Measurements from ENCODE around the gene NFKBIA. TPM values are rescaled to one million over a fixed set of nuclear protein-coding genes. Genes with fewer than 3 reads are reported as not detected.

Gene NFKBIA
- total RNA-seq, 4 donors from 2014 or later: 362 to 1,916 (median 456) TPM

DNA sequence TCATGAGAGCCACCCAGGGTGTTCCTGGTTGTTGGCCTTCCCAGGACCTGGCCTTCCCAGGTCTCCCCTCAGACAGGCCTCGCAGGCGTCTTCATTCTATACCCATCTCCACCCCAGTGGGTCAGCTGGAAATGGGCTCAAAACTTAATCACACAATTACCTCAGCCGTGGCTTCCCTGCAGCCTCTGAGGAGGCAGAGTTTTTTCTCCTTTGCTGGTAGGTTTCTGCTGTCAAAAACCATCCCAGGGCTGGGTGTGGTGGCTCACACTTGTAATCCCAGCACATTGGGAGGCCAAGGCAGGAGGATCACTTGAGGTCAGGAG lies 13.2 kb downstream of the NFKBIA start:
- peaks cover 0 to 7% (median 3%) of the 10 kb centered on the region in 4 donors for H3K4me1 ChIP-seq
- intact Hi-C loops (cut with DNase I; ENCODE audit: low total_unique reads): no loop called here
- TF ChIP-seq EP300 (IDR thresholded peaks at IDR 0.05; ENCODE audit: low read depth) (no peak), POLR2A (IDR thresholded peaks at IDR 0.05) (no peak), POLR2AphosphoS5 (IDR thresholded peaks at IDR 0.05) (no peak)
- TF ChIP-seq, protein P1, sequence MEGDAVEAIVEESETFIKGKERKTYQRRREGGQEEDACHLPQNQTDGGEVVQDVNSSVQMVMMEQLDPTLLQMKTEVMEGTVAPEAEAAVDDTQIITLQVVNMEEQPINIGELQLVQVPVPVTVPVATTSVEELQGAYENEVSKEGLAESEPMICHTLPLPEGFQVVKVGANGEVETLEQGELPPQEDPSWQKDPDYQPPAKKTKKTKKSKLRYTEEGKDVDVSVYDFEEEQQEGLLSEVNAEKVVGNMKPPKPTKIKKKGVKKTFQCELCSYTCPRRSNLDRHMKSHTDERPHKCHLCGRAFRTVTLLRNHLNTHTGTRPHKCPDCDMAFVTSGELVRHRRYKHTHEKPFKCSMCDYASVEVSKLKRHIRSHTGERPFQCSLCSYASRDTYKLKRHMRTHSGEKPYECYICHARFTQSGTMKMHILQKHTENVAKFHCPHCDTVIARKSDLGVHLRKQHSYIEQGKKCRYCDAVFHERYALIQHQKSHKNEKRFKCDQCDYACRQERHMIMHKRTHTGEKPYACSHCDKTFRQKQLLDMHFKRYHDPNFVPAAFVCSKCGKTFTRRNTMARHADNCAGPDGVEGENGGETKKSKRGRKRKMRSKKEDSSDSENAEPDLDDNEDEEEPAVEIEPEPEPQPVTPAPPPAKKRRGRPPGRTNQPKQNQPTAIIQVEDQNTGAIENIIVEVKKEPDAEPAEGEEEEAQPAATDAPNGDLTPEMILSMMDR (IDR thresholded peaks at IDR 0.05): no peak
- WGBS, 2 donors (ENCODE audit: low coverage in 1 of 2): 89% methylated on average over 3 of the region's 3 CpGs; no CpG with 5 or more reads in 1 of the 2 donors
- in situ Hi-C loops (cut with MboI; ENCODE audit: low pct_ligation_motif_present in 1 of 4, low pct_unique_long_range_greater_than_20kb in 1 of 4, low sequenced_read_pairs in 3 of 4): no loop called here
- H3K27me3 ChIP-seq: no peaks in the 10 kb centered on the region
- H3K36me3 ChIP-seq: no peaks in the 10 kb centered on the region
- H3K4me3 ChIP-seq: no peak overlapping the region
- DNase-seq: no peak
- no peak overlapping the region for H3K27ac ChIP-seq
- H3K9me3 ChIP-seq: no peaks in the 10 kb centered on the region

DNA sequence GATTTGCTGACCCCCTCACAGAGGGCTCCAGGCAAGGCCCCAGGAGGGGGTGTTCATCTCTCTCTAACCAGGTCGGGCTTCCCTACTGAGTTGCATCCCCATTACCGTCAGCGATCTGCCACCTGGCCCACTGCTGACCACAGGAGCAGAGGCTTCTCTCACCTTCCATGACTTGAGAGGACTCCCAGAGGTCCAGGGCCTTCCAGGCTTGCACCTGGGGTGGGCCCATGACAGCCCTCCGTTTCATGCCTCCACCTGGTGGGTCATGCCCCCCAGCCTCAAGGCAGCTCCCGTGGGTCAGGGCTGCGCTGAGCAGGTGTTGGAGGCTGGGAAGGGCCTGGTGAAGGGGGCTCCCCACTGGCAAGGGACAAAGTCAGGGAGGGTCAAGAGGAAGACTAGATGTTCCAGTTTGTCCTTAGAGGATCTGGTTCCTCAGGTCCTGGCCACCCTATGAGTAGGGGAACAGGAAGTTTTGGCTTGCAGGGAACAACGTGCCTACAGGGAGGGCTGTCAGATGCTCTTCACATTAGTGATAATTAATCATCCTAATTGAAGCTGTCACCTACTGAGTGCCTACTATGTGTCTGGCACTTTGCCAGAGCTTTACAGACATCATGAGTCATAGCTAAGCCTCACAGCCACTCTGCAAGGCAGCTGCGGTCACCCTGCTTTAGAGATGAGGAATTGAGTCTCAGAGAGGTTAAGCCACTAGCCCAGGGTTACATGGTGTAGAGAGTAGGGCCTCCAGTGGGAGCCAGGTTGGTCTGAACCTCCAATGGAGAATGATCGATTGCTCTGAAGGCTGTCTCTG lies 13.8 kb downstream of the NFKBIA start:
- in situ Hi-C loops (cut with MboI; ENCODE audit: low pct_ligation_motif_present in 1 of 4, low pct_unique_long_range_greater_than_20kb in 1 of 4, low sequenced_read_pairs in 3 of 4): no loop called here

DNA sequence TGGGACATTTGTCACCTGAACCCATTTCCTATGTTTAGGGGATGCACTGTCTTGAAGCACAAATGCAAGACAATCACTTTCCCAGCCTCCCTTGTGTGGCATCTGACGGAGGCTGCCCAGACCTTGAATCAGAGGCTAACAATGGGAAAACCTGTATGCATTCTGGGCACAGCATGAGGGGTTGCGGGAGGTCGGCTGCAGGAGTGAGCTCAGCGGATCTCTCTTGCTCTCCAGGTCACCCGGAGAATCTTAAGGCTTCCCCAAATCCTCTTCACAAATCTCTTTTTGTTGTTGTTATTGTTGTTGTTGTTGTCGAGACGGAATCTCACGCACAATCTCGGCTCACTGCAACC lies 15.3 kb downstream of the NFKBIA start:
- DNase-seq: no peak
- in situ Hi-C loops (cut with MboI; ENCODE audit: low pct_ligation_motif_present in 1 of 4, low pct_unique_long_range_greater_than_20kb in 1 of 4, low sequenced_read_pairs in 3 of 4): no loop called here
- Histone ChIP-seq H3K27ac (no peak overlapping the region), H3K4me3 (no peak overlapping the region), H3K9me3 (no peaks in the 10 kb centered on the region), H3K4me1 (peaks cover 11 to 26% (median 21%) of the 10 kb centered on the region in 4 donors), H3K27me3 (no peaks in the 10 kb centered on the region), H3K36me3 (no peaks in the 10 kb centered on the region)
- WGBS, 2 donors (ENCODE audit: low coverage in 1 of 2): 95 to 100% methylated on average over 3 to 9 of the region's 9 CpGs
- TF ChIP-seq, protein P1 (IDR thresholded peaks at IDR 0.05): no peak
- TF ChIP-seq POLR2AphosphoS5 (IDR thresholded peaks at IDR 0.05): no peak
- no peak for TF ChIP-seq EP300 (IDR thresholded peaks at IDR 0.05; ENCODE audit: low read depth)
- TF ChIP-seq POLR2A (IDR thresholded peaks at IDR 0.05): no peak
- intact Hi-C loops (cut with DNase I; ENCODE audit: low total_unique reads): no loop called here

More for the DNA sequence above, 13.8 kb downstream of the NFKBIA start:
- Histone ChIP-seq H3K4me1 (peaks cover 0 to 11% (median 9%) of the 10 kb centered on the region in 4 donors), H3K27ac (no peak overlapping the region), H3K36me3 (no peaks in the 10 kb centered on the region), H3K9me3 (no peaks in the 10 kb centered on the region), H3K27me3 (no peaks in the 10 kb centered on the region), H3K4me3 (no peak overlapping the region)
- DNase-seq: no peak
- intact Hi-C loops (cut with DNase I; ENCODE audit: low total_unique reads): no loop called here
- WGBS, 2 donors (ENCODE audit: low coverage in 1 of 2): 82 to 84% methylated on average over 2 to 9 of the region's 9 CpGs
- TF ChIP-seq, protein P1 (IDR thresholded peaks at IDR 0.05): no peak
- TF ChIP-seq EP300 (IDR thresholded peaks at IDR 0.05; ENCODE audit: low read depth) (no peak), POLR2A (IDR thresholded peaks at IDR 0.05) (no peak), POLR2AphosphoS5 (IDR thresholded peaks at IDR 0.05) (no peak)

DNA sequence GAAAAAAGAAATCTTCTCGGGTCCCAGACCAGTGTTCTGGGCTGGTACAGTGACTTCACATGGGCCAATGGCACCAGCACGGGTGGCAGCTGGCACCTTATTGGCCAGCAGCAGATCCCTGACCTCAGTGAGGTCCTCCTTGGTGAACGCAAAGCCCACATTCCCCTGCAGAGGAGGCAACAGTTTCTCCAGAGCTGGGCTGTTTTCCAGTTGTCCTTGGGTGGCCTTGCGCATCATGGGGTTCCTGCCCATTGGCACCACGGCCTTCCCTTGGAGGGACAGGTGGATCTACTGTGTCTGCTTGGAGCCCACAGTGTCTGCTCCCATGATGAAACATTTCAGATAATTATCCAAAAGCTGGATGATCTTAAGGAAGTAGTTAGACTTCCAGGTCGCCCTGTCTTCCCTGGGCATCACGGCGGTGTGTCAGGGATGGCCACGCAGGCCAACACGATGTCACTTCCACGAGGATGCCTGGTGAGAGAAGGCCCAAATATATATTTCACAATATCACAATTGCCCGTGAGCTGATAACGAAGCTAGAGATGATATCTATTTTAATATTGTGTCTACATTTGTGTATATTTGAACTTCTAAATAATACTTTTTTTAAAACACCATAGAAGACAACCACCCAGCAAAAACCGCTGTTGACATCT lies 15.8 kb downstream of the NFKBIA start:
- DNase-seq: no peak
- intact Hi-C loops (cut with DNase I; ENCODE audit: low total_unique reads) (no loop called here), in situ Hi-C loops (cut with MboI; ENCODE audit: low pct_ligation_motif_present in 1 of 4, low pct_unique_long_range_greater_than_20kb in 1 of 4, low sequenced_read_pairs in 3 of 4) (no loop called here)
- 91 to 100% methylated on average over 4 to 14 of the region's 14 CpGs for WGBS, 2 donors (ENCODE audit: low coverage in 1 of 2)
- no peaks in the 10 kb centered on the region for H3K9me3 ChIP-seq
- no peak for TF ChIP-seq POLR2AphosphoS5 (IDR thresholded peaks at IDR 0.05)
- no peak overlapping the region for H3K4me3 ChIP-seq
- no peaks in the 10 kb centered on the region for H3K27me3 ChIP-seq
- no peaks in the 10 kb centered on the region for H3K36me3 ChIP-seq
- H3K4me1 ChIP-seq: peaks cover 16 to 31% (median 26%) of the 10 kb centered on the region in 4 donors
- H3K27ac ChIP-seq: no peak overlapping the region

Measured in transverse colon (tissue), 4 donors.